Hepatocyte (in vitro differentiated cells): ENCODE measurements around the gene INSIG1. TPM values are rescaled to one million over a fixed set of nuclear protein-coding genes. Genes with fewer than 3 reads are reported as not detected.

Source experiments
- DNase-seq: peaks from one replicate; pipeline ENCODE4 v3.0.0-alpha.2; 2016; ENCODE audit warnings: low spot score
- H2AFZ ChIP-seq: fragments of 200-600 bp; sonication (generic); 2 replicates; pipeline ENCODE4 v1.6.0; 2016; ENCODE audit warnings: antibody characterized with exemption, mild to moderate bottlenecking
- H3K27ac ChIP-seq: fragments of 200-600 bp; sonication (generic); 2 replicates; pipeline ENCODE4 v1.5.1; 2016; ENCODE audit warnings: mild to moderate bottlenecking
- H3K27me3 ChIP-seq: fragments of 200-600 bp; sonication (generic); 2 replicates; pipeline ENCODE4 v1.6.1; 2016
- H3K36me3 ChIP-seq: fragments of 200-600 bp; sonication (generic); replicated peaks from 2 replicates; pipeline ENCODE4 v1.5.1; 2016; ENCODE audit warnings: low read depth; ENCODE audit not compliant: insufficient read depth
- H3K4me1 ChIP-seq: fragments of 200-600 bp; sonication (generic); 2 replicates; pipeline ENCODE4 v1.5.1; 2016; ENCODE audit warnings: mild to moderate bottlenecking, moderate library complexity; ENCODE audit not compliant: insufficient read depth
- H3K4me2 ChIP-seq: fragments of 200-600 bp; sonication (generic); 2 replicates; pipeline ENCODE4 v1.6.0; 2016
- H3K4me3 ChIP-seq: fragments of 200-600 bp; sonication (generic); 2 replicates; pipeline ENCODE4 v1.5.1; 2016; ENCODE audit warnings: mild to moderate bottlenecking
- H3K79me2 ChIP-seq: fragments of 200-600 bp; sonication (generic); 2 replicates; pipeline ENCODE4 v1.6.0; 2017; ENCODE audit warnings: mild to moderate bottlenecking
- H3K9me2 ChIP-seq: fragments of 200-600 bp; sonication (generic); replicated peaks from 2 replicates; pipeline ENCODE4 v1.6.0; 2017; ENCODE audit warnings: mild to moderate bottlenecking; ENCODE audit not compliant: insufficient read depth
- H3K9me3 ChIP-seq: fragments of 200-600 bp; sonication (generic); 2 replicates; pipeline ENCODE4 v1.5.1; 2016; ENCODE audit warnings: low read depth, mild to moderate bottlenecking
- H4K20me1 ChIP-seq: fragments of 200-600 bp; sonication (generic); 2 replicates; pipeline ENCODE4 v1.6.0; 2016; ENCODE audit warnings: mild to moderate bottlenecking; ENCODE audit not compliant: insufficient read depth, poor library complexity, severe bottlenecking
- EZH2 ChIP-seq: fragments of 200-600 bp; sonication (generic); IDR thresholded peaks from 2 replicates; pipeline ENCODE4 v1.6.1; 2016; ENCODE audit warnings: antibody characterized with exemption, mild to moderate bottlenecking, borderline replicate concordance
- EZH2phosphoT487 ChIP-seq: fragments of 200-600 bp; sonication (generic); IDR thresholded peaks from one replicate; pipeline ENCODE4 v1.6.1; 2018; ENCODE audit warnings: antibody characterized with exemption, mild to moderate bottlenecking, low read depth, moderate library complexity; ENCODE audit not compliant: unreplicated experiment, severe bottlenecking
- WGBS: methylation state at CpG from one replicate; pipeline ENCODE4 v1.1.6; 2016; ENCODE audit warnings: low lambda C conversion rate; ENCODE audit errors: missing lambda C conversion rate; 5-methylcytosine and 5-hydroxymethylcytosine counted together
- polyA plus RNA-seq: library from polyadenylated mRNA; unstranded; fragments of >200 nt; fragmentation: Nextera tagmentation; extraction: Ambion mirVana; gene quantifications from 2 replicates; pipeline ENCODE4 v1.2.1, GENCODE V29; 2016
- total RNA-seq: library from RNA; depleted of rRNA; stranded (reverse); fragments of >200 nt; gene quantifications from 2 replicates; pipeline ENCODE4 v1.2.3, GENCODE V29; 2014
- TF ChIP-seq, protein P1 (sequence below): fragments of 200-600 bp; sonication (generic); IDR thresholded peaks from 2 replicates; pipeline ENCODE4 v1.5.1; 2016; ENCODE audit warnings: antibody characterized with exemption, mild to moderate bottlenecking; ENCODE audit not compliant: poor library complexity

The INSIG1 gene
- total and polyA plus RNA-seq, 2 experiments from 2014 or later: 196 to 305 TPM

DNA sequence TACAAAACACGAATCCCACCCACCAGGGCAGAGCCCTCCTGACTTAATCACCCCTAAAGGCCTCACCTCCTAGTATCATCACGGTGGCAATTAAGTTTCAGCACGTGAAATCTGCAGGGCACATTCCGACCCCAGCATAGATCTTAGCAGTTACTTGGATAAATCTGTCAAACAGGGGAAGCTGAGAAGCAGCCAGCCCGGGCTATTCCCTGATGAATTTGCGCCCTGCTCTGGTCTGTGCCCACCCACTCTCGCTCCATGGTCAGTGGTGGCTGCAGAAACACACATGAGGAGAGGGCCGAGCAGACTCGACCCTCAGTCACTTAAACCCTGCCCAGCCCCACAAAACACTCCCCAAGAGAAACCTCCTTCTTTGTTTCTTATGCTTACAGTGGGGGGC, 28.7 kb downstream of the INSIG1 start:
- Histone ChIP-seq H3K4me3 (no peak overlapping the region), H3K79me2 (no peaks in the 10 kb centered on the region), H4K20me1 (no peaks in the 10 kb centered on the region), H3K4me1 (no peaks in the 10 kb centered on the region), H2AFZ (no peak overlapping the region), H3K9me3 (no peaks in the 10 kb centered on the region), H3K27me3 (peaks cover 7% of the 10 kb centered on the region), H3K4me2 (no peak overlapping the region), H3K27ac (no peak overlapping the region), H3K36me3 (no peaks in the 10 kb centered on the region), H3K9me2 (no peaks in the 10 kb centered on the region)
- no peak for DNase-seq
- 81% methylated on average over 9 of the region's 9 CpGs for WGBS
- no peak for TF ChIP-seq EZH2
- TF ChIP-seq, protein P1, sequence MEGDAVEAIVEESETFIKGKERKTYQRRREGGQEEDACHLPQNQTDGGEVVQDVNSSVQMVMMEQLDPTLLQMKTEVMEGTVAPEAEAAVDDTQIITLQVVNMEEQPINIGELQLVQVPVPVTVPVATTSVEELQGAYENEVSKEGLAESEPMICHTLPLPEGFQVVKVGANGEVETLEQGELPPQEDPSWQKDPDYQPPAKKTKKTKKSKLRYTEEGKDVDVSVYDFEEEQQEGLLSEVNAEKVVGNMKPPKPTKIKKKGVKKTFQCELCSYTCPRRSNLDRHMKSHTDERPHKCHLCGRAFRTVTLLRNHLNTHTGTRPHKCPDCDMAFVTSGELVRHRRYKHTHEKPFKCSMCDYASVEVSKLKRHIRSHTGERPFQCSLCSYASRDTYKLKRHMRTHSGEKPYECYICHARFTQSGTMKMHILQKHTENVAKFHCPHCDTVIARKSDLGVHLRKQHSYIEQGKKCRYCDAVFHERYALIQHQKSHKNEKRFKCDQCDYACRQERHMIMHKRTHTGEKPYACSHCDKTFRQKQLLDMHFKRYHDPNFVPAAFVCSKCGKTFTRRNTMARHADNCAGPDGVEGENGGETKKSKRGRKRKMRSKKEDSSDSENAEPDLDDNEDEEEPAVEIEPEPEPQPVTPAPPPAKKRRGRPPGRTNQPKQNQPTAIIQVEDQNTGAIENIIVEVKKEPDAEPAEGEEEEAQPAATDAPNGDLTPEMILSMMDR: no peak
- no peak for TF ChIP-seq EZH2phosphoT487

- H3K4me1 ChIP-seq: no peaks in the 10 kb centered on the region
- H2AFZ ChIP-seq: no peak overlapping the region
- TF ChIP-seq EZH2 (no peak), EZH2phosphoT487 (no peak)
- TF ChIP-seq, protein P1: no peak
- H3K4me2 ChIP-seq: no peak overlapping the region
- no peaks in the 10 kb centered on the region for H3K79me2 ChIP-seq
- H3K9me3 ChIP-seq: no peaks in the 10 kb centered on the region
- H3K36me3 ChIP-seq: no peaks in the 10 kb centered on the region
- H3K27ac ChIP-seq: no peak overlapping the region
- WGBS: 79% methylated on average over 11 of the region's 13 CpGs
- no peaks in the 10 kb centered on the region for H3K9me2 ChIP-seq
- DNase-seq: no peak
- H4K20me1 ChIP-seq: no peaks in the 10 kb centered on the region
- H3K27me3 ChIP-seq: peaks cover 7% of the 10 kb centered on the region
- no peak overlapping the region for H3K4me3 ChIP-seq
Observed at GRCh38 chr7:155327590-155328320, 30.1 kb downstream of the INSIG1 start.

GRCh38 chr7:155329225-155329624, 31.5 kb downstream of the INSIG1 start:
- Histone ChIP-seq H3K27me3 (peaks cover 10% of the 10 kb centered on the region), H3K4me2 (no peak overlapping the region), H3K27ac (no peak overlapping the region), H3K4me1 (no peaks in the 10 kb centered on the region), H3K9me3 (no peaks in the 10 kb centered on the region), H3K4me3 (no peak overlapping the region), H4K20me1 (no peaks in the 10 kb centered on the region), H3K9me2 (no peaks in the 10 kb centered on the region), H2AFZ (no peak overlapping the region), H3K79me2 (no peaks in the 10 kb centered on the region), H3K36me3 (no peaks in the 10 kb centered on the region)
- DNase-seq: no peak
- no CpG with 5 or more reads among the region's 5 CpGs for whole genome bisulfite sequencing
- TF ChIP-seq EZH2phosphoT487: no peak
- TF ChIP-seq, protein P1: no peak
- TF ChIP-seq EZH2: no peak
